ENCODE results near the gene RNF152.

Gene RNF152

DNA sequence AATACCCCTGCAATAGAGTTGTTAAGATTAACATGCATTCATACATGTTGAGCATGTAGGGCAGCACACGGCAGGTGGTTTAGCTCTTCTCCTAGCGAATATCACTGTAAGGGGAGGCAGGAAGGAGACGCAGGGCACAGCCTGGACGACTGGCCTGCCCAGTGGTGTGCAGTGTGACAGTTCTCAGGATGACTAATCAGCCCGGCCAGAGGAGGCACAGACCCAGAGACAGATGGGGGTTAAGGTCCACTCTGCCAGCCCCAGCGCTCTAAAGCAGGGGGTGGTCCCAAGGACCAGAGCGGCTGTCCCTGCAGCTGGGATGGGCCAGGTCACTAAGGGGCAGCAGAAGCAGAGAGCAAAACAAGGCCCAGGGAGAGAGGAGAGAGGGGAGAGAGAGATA is 63.7 kb downstream of the RNF152 start:
- Histone ChIP-seq H3K27me3 (ENCODE audit: insufficient read depth, low read length) (no peaks in the 10 kb centered on the region), H3K9ac (ENCODE audit: low read depth, low read length) (no peak overlapping the region), H3K27ac (ENCODE audit: low read length) (no peak overlapping the region), H3K4me3 (ENCODE audit: low read length) (no peak overlapping the region), H3K36me3 (ENCODE audit: insufficient read depth, low read depth, low read length) (no peaks in the 10 kb centered on the region), H3K9me3 (ENCODE audit: insufficient read depth, low read depth, low read length) (no peaks in the 10 kb centered on the region), H3K4me1 (ENCODE audit: insufficient read depth, low read length) (peaks cover 7% of the 10 kb centered on the region; the same call in 1 of the 2 replicates)

DNA sequence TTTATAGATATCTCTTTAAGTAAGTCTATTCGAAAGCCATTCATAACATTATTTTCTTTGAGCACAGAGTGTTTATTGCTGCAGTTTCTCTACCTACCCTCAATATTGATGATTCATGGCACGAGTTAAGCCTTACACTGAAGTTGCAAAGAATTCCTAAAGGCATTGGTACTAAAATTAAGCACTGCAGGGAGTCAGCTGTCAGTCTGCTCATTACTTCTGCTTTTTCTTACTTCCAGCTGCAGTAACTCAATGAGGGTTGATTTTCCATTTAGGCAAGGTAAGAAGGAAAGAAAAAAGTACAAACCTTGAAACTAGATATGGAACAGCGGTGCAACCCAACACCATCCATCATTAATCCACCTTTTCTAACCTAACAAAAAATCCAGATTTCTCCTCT is 65.2 kb downstream of the RNF152 start:
- no peak overlapping the region for H3K9ac ChIP-seq (ENCODE audit: low read depth, low read length)
- H3K36me3 ChIP-seq (ENCODE audit: insufficient read depth, low read depth, low read length): no peaks in the 10 kb centered on the region
- no peak overlapping the region for H3K27ac ChIP-seq (ENCODE audit: low read length)
- H3K27me3 ChIP-seq (ENCODE audit: insufficient read depth, low read length): no peaks in the 10 kb centered on the region
- no peaks in the 10 kb centered on the region for H3K9me3 ChIP-seq (ENCODE audit: insufficient read depth, low read depth, low read length)
- no peak overlapping the region for H3K4me3 ChIP-seq (ENCODE audit: low read length)
- peaks cover 7% of the 10 kb centered on the region; the same call in 1 of the 2 replicates for H3K4me1 ChIP-seq (ENCODE audit: insufficient read depth, low read length)

DNA sequence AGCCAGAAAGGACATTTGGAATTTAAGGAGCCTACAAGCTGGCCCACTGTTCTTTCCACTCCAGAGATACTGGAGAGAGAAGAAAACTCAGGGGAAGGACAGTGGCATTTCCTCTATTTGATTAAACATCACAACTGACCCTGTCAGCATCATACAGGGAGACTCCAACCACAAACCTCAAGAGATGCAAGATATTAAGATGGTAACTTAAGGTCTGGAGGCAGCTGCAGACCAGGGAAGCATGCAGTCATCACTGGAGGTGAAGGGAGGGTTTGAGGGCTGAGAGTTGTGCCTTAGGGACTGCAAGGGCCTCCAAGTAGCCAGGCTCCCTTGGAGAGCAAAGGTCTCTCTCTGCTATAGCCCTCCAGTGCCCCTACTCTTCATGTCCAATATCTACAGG is 67.4 kb downstream of the RNF152 start:
- Histone ChIP-seq H3K4me1 (ENCODE audit: insufficient read depth, low read length) (peaks cover 7% of the 10 kb centered on the region; the same call in 1 of the 2 replicates), H3K9me3 (ENCODE audit: insufficient read depth, low read depth, low read length) (no peaks in the 10 kb centered on the region), H3K27ac (ENCODE audit: low read length) (no peak overlapping the region), H3K9ac (ENCODE audit: low read depth, low read length) (no peak overlapping the region), H3K36me3 (ENCODE audit: insufficient read depth, low read depth, low read length) (no peaks in the 10 kb centered on the region), H3K27me3 (ENCODE audit: insufficient read depth, low read length) (no peaks in the 10 kb centered on the region), H3K4me3 (ENCODE audit: low read length) (no peak overlapping the region)

- Histone ChIP-seq H3K36me3 (ENCODE audit: insufficient read depth, low read depth, low read length) (no peaks in the 10 kb centered on the region), H3K27ac (ENCODE audit: low read length) (no peak overlapping the region), H3K27me3 (ENCODE audit: insufficient read depth, low read length) (no peaks in the 10 kb centered on the region), H3K4me3 (ENCODE audit: low read length) (no peak overlapping the region), H3K4me1 (ENCODE audit: insufficient read depth, low read length) (peaks cover 7% of the 10 kb centered on the region; the same call in 1 of the 2 replicates), H3K9me3 (ENCODE audit: insufficient read depth, low read depth, low read length) (no peaks in the 10 kb centered on the region), H3K9ac (ENCODE audit: low read depth, low read length) (no peak overlapping the region)
Observed at GRCh38 chr18:61824733-61825363, 68.0 kb downstream of the RNF152 start.

DNA sequence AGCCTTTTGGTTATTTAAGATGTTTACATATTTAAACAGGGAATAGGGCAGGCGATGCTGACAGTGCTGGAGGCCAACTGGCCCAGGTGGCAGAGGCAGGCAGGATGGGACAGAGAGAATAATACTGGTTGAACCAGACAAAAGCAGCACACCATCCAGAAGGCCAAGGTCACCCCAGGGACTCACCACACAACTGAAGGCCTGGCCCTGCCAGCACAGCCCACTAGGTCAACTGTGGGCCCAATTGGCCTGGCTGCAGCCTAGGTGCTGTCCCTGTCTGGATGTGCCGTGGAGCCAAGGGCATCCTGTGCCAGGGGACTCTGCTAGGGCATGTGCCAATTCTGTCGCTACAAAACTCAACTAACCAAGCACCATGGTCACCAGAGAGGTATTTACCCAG is 69.2 kb downstream of the RNF152 start:
- Histone ChIP-seq H3K27ac (ENCODE audit: low read length) (no peak overlapping the region), H3K36me3 (ENCODE audit: insufficient read depth, low read depth, low read length) (no peaks in the 10 kb centered on the region), H3K27me3 (ENCODE audit: insufficient read depth, low read length) (no peaks in the 10 kb centered on the region), H3K4me3 (ENCODE audit: low read length) (no peak overlapping the region), H3K9me3 (ENCODE audit: insufficient read depth, low read depth, low read length) (no peaks in the 10 kb centered on the region), H3K9ac (ENCODE audit: low read depth, low read length) (no peak overlapping the region), H3K4me1 (ENCODE audit: insufficient read depth, low read length) (peaks cover 7% of the 10 kb centered on the region; the same call in 1 of the 2 replicates)

DNA sequence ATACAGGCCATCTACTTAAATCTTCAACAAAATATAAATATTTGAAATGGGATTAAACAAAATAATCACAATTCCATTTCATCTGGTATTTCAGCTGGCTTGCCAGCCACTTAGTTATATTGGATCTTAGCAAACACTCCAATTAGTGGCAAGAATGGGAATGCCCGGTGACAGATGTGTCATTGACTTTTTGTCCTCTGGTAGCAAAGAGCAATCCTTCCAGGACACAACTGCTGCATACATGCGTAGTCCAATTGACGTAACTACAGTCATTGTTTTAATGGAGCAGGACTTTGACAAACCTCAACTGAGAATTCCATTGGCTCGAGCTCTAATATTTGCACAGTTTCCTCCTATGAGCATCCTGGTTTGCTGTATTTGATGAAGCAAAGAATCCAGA is 69.9 kb downstream of the RNF152 start:
- Histone ChIP-seq H3K4me1 (ENCODE audit: insufficient read depth, low read length) (peaks cover 5% of the 10 kb centered on the region; the same call in 1 of the 2 replicates), H3K27ac (ENCODE audit: low read length) (no peak overlapping the region), H3K4me3 (ENCODE audit: low read length) (no peak overlapping the region), H3K9ac (ENCODE audit: low read depth, low read length) (no peak overlapping the region), H3K9me3 (ENCODE audit: insufficient read depth, low read depth, low read length) (no peaks in the 10 kb centered on the region), H3K27me3 (ENCODE audit: insufficient read depth, low read length) (no peaks in the 10 kb centered on the region), H3K36me3 (ENCODE audit: insufficient read depth, low read depth, low read length) (no peaks in the 10 kb centered on the region)

GRCh38 chr18:61821748-61822147 is 71.1 kb downstream of the RNF152 start:
- Histone ChIP-seq H3K4me1 (ENCODE audit: insufficient read depth, low read length) (no peaks in the 10 kb centered on the region), H3K9ac (ENCODE audit: low read depth, low read length) (no peak overlapping the region), H3K27ac (ENCODE audit: low read length) (no peak overlapping the region), H3K4me3 (ENCODE audit: low read length) (no peak overlapping the region), H3K27me3 (ENCODE audit: insufficient read depth, low read length) (no peaks in the 10 kb centered on the region), H3K9me3 (ENCODE audit: insufficient read depth, low read depth, low read length) (no peaks in the 10 kb centered on the region), H3K36me3 (ENCODE audit: insufficient read depth, low read depth, low read length) (no peaks in the 10 kb centered on the region)

DNA sequence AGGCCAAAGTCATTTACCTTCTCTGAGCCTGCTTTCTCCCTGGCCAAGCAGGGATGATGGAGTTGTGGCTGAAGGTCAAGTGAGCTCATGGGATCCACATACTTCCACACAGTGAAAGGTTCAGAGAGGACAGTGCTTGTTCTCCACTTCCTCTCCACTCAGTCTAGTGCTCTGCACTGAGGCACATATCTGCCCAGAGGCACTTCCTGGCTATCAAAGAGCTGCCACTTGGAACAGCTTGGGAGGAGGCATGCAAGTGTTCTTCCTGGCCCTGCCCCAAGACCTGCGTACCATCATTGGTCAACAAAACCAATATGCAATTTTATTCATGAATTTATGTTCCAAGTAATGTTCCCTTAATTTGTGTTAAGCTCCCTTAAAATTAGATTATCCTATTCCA is 71.9 kb downstream of the RNF152 start:
- no peaks in the 10 kb centered on the region for H3K27me3 ChIP-seq (ENCODE audit: insufficient read depth, low read length)
- no peaks in the 10 kb centered on the region for H3K4me1 ChIP-seq (ENCODE audit: insufficient read depth, low read length)
- H3K27ac ChIP-seq (ENCODE audit: low read length): no peak overlapping the region
- no peaks in the 10 kb centered on the region for H3K36me3 ChIP-seq (ENCODE audit: insufficient read depth, low read depth, low read length)
- no peak overlapping the region for H3K9ac ChIP-seq (ENCODE audit: low read depth, low read length)
- no peak overlapping the region for H3K4me3 ChIP-seq (ENCODE audit: low read length)
- no peaks in the 10 kb centered on the region for H3K9me3 ChIP-seq (ENCODE audit: insufficient read depth, low read depth, low read length)

DNA sequence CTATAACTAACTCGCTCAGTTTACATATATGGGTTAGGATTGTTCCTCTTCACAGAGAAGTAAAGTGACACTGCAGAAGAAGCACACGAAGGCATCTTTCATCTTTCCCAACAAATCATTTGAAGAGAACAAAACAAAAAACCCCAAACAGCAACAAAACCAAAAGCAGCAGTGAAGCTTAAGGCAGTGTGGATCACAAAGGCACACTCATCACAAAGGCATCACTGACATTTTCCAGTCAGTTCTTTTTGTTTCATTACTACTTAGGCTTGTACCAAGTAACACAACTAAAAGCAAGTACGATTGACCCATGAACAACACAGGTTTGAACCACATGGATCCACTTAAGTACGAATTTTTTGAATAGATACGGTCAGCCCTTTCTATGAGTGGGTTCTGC is 75.7 kb downstream of the RNF152 start:
- Histone ChIP-seq H3K4me1 (ENCODE audit: insufficient read depth, low read length) (no peaks in the 10 kb centered on the region), H3K27ac (ENCODE audit: low read length) (no peak overlapping the region), H3K9ac (ENCODE audit: low read depth, low read length) (no peak overlapping the region), H3K9me3 (ENCODE audit: insufficient read depth, low read depth, low read length) (no peaks in the 10 kb centered on the region), H3K27me3 (ENCODE audit: insufficient read depth, low read length) (no peaks in the 10 kb centered on the region), H3K36me3 (ENCODE audit: insufficient read depth, low read depth, low read length) (0 out of 2 replicates have a peak, but pooled peaks cover 8% of the 10 kb centered on the region), H3K4me3 (ENCODE audit: low read length) (no peak overlapping the region)

DNA sequence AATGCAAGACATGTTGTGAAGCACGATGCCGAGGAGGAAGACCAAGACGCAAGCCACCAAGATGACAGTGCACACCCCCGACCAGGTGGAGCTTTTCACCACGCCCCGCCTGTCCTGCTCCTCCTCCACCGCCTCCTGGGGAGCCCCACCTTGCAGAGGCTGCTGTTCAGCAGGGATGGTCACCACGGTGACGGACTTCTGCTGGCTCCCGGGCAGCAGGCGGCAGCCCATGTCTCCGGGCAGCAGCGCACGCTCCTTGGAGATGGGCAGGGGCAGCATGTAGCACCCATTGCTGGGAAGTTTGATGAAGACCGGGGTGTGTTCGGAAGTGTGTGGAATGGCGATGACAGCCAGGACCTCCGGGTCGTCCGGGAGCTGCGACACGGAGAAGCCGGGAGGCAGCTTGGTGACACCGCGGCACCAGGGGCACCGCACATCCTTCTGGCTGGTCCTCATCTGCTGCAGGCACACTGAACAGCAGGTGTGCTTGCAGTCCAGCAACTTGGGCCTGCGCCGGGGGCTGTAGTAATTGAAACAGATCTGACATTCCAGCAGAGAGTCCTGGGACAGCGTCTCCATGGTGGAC is 76.8 kb downstream of the RNF152 start:
- Histone ChIP-seq H3K36me3 (ENCODE audit: insufficient read depth, low read depth, low read length) (0 out of 2 replicates have a peak, but pooled peaks cover 8% of the 10 kb centered on the region), H3K9me3 (ENCODE audit: insufficient read depth, low read depth, low read length) (no peaks in the 10 kb centered on the region)

DNA sequence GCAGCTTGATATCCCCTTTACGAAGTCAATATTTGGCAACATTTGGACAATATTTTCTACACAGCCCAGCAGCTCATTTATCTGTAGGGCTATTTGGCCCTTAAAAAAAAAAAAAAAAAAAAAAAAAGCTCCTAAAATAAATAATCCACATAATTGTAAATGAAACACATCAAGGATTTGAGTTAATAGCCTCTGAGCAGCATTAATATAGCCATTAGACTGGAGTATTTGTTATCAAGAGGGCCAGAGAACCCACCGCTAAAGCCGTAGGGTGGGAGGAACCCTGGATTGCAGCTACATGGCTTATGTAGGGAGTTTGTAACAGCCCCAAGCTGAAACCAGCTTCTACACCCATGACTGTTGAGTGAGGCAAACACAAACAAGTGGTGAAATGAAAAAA is 84.5 kb downstream of the RNF152 start:
- no peak overlapping the region for H3K9ac ChIP-seq (ENCODE audit: low read depth, low read length)
- no peaks in the 10 kb centered on the region for H3K36me3 ChIP-seq (ENCODE audit: insufficient read depth, low read depth, low read length)
- no peak overlapping the region for H3K4me3 ChIP-seq (ENCODE audit: low read length)
- peaks cover 4% of the 10 kb centered on the region; the same call in 1 of the 2 replicates for H3K4me1 ChIP-seq (ENCODE audit: insufficient read depth, low read length)
- H3K27ac ChIP-seq (ENCODE audit: low read length): no peak overlapping the region
- no peaks in the 10 kb centered on the region for H3K27me3 ChIP-seq (ENCODE audit: insufficient read depth, low read length)
- H3K9me3 ChIP-seq (ENCODE audit: insufficient read depth, low read depth, low read length): no peaks in the 10 kb centered on the region

More for the DNA sequence above, 76.8 kb downstream of the RNF152 start:
- Histone ChIP-seq H3K4me1 (ENCODE audit: insufficient read depth, low read length) (no peaks in the 10 kb centered on the region), H3K9ac (ENCODE audit: low read depth, low read length) (no peak overlapping the region), H3K27me3 (ENCODE audit: insufficient read depth, low read length) (no peaks in the 10 kb centered on the region), H3K27ac (ENCODE audit: low read length) (no peak overlapping the region), H3K4me3 (ENCODE audit: low read length) (no peak overlapping the region)

GRCh38 chr18:61803393-61803792 is 89.4 kb downstream of the RNF152 start:
- peak overlapping the region; percentile 7 for H3K4me3 ChIP-seq (ENCODE audit: low read length)
- H3K9ac ChIP-seq (ENCODE audit: low read depth, low read length): no peak overlapping the region
- no peak overlapping the region for H3K27ac ChIP-seq (ENCODE audit: low read length)
- no peaks in the 10 kb centered on the region for H3K27me3 ChIP-seq (ENCODE audit: insufficient read depth, low read length)
- H3K9me3 ChIP-seq (ENCODE audit: insufficient read depth, low read depth, low read length): no peaks in the 10 kb centered on the region
- peaks cover 15% of the 10 kb centered on the region; the same call in 1 of the 2 replicates for H3K4me1 ChIP-seq (ENCODE audit: insufficient read depth, low read length)
- H3K36me3 ChIP-seq (ENCODE audit: insufficient read depth, low read depth, low read length): no peaks in the 10 kb centered on the region

Data from iPS-20b (cell line).